ENCODE measurements around the gene CCDC40. TPM values are rescaled to one million over a fixed set of nuclear protein-coding genes. Genes with fewer than 3 reads are reported as not detected.
A peak's percentile ranks its signal among the peaks of the same experiment; 100 is the strongest.

CCDC40 gene
- total and polyA plus RNA-seq, 4 experiments from 2014 or later: 0.28 to 1.3 TPM; not detected in 2

GRCh38 chr17:80095844-80096475 is 59.5 kb downstream of the CCDC40 start:
- intact Hi-C loops (cut with micrococcal nuclease): no loop called here
- Histone ChIP-seq H3K36me3 (ENCODE audit: insufficient read depth, low read length) (no peaks in the 10 kb centered on the region), H3K4me1 (ENCODE audit: insufficient read depth, low read length) (peaks cover 12% of the 10 kb centered on the region), H3K9me3 (ENCODE audit: control insufficient read depth in 1 of 2, low read length in 2 of 2) (no peaks in the 10 kb centered on the region), H3K4me3 (ENCODE audit: low read length in 2 of 2) (no peak overlapping the region), H3K27me3 (ENCODE audit: insufficient read depth, low read length) (no peaks in the 10 kb centered on the region), H3K27ac (ENCODE audit: low read depth, low read length) (no peak overlapping the region)
- no peak for DNase-seq
- Mint-ChIP-seq H3K4me1 (peaks cover 3 to 13% (median 8%) of the 10 kb centered on the region in 4 donors), H3K4me3 (no peak overlapping the region), H3K36me3 (no peaks in the 10 kb centered on the region), H3K27me3 (peaks cover 0 to 2% of the 10 kb centered on the region in 2 donors), H3K9me3 (no peaks in the 10 kb centered on the region), H3K27ac (no peak overlapping the region)
- ChIA-PET CTCF (ENCODE audit: partially characterized antibody) (interaction anchor here (1.6 kb wide), 1 partner anchor 13 kb away, joined by 3 read pairs; no protein-coding TSS in a partner anchor), POLR2A (ENCODE audit: partially characterized antibody) (no interaction called here)

- no peak overlapping the region for H3K27ac Mint-ChIP-seq
- ChIA-PET CTCF (ENCODE audit: partially characterized antibody) (interaction anchor here (1.6 kb wide), 1 partner anchor 14 kb away, joined by 3 read pairs; no protein-coding TSS in a partner anchor), POLR2A (ENCODE audit: partially characterized antibody) (no interaction called here)
- no peak for DNase-seq
- Histone ChIP-seq H3K9me3 (ENCODE audit: control insufficient read depth in 1 of 2, low read length in 2 of 2) (no peaks in the 10 kb centered on the region), H3K4me1 (ENCODE audit: insufficient read depth, low read length) (peaks cover 13% of the 10 kb centered on the region), H3K27ac (ENCODE audit: low read depth, low read length) (no peak overlapping the region), H3K27me3 (ENCODE audit: insufficient read depth, low read length) (no peaks in the 10 kb centered on the region), H3K36me3 (ENCODE audit: insufficient read depth, low read length) (no peaks in the 10 kb centered on the region), H3K4me3 (ENCODE audit: low read length in 2 of 2) (no peak overlapping the region)
- peaks cover 0 to 2% of the 10 kb centered on the region in 2 donors for H3K27me3 Mint-ChIP-seq
- intact Hi-C loops (cut with micrococcal nuclease): no loop called here
- no peak overlapping the region for H3K4me3 Mint-ChIP-seq
- H3K9me3 Mint-ChIP-seq: no peaks in the 10 kb centered on the region
- H3K4me1 Mint-ChIP-seq: peaks cover 5 to 14% (median 8%) of the 10 kb centered on the region in 4 donors
- no peaks in the 10 kb centered on the region for H3K36me3 Mint-ChIP-seq
These were observed 60.1 kb downstream of the CCDC40 start for GRCh38 chr17:80096561-80097021.

GRCh38 chr17:80097127-80097621 is 60.7 kb downstream of the CCDC40 start:
- H3K4me3 ChIP-seq (ENCODE audit: low read length in 2 of 2): no peak overlapping the region
- no peaks in the 10 kb centered on the region for H3K9me3 ChIP-seq (ENCODE audit: control insufficient read depth in 1 of 2, low read length in 2 of 2)
- Mint-ChIP-seq H3K4me1 (peaks cover 10 to 18% (median 11%) of the 10 kb centered on the region in 4 donors), H3K4me3 (no peak overlapping the region), H3K9me3 (no peaks in the 10 kb centered on the region), H3K36me3 (peaks cover 0 to 4% of the 10 kb centered on the region in 2 donors), H3K27me3 (peaks cover 0 to 2% of the 10 kb centered on the region in 2 donors), H3K27ac (peak overlapping the region in 1 of 7 donors; percentile 20)
- H3K36me3 ChIP-seq (ENCODE audit: insufficient read depth, low read length): no peaks in the 10 kb centered on the region
- ChIA-PET POLR2A (ENCODE audit: partially characterized antibody) (no interaction called here), CTCF (ENCODE audit: partially characterized antibody) (no interaction called here)
- DNase-seq: no peak
- peaks cover 15% of the 10 kb centered on the region for H3K4me1 ChIP-seq (ENCODE audit: insufficient read depth, low read length)
- intact Hi-C loops (cut with micrococcal nuclease): no loop called here
- no peaks in the 10 kb centered on the region for H3K27me3 ChIP-seq (ENCODE audit: insufficient read depth, low read length)
- no peak overlapping the region for H3K27ac ChIP-seq (ENCODE audit: low read depth, low read length)

GRCh38 chr17:80097844-80098691 is 61.6 kb downstream of the CCDC40 start:
- Mint-ChIP-seq H3K27me3 (peaks cover 0 to 2% of the 10 kb centered on the region in 2 donors), H3K4me1 (peaks cover 12 to 25% (median 14%) of the 10 kb centered on the region in 4 donors), H3K4me3 (peak overlapping the region in 2 of 8 donors; percentile 30 to 68), H3K27ac (peak overlapping the region in 1 of 7 donors; percentile 7), H3K36me3 (peaks cover 0 to 4% of the 10 kb centered on the region in 2 donors), H3K9me3 (no peaks in the 10 kb centered on the region)
- intact Hi-C loops (cut with micrococcal nuclease): no loop called here
- Histone ChIP-seq H3K4me1 (ENCODE audit: insufficient read depth, low read length) (peaks cover 20% of the 10 kb centered on the region), H3K36me3 (ENCODE audit: insufficient read depth, low read length) (no peaks in the 10 kb centered on the region), H3K27ac (ENCODE audit: low read depth, low read length) (no peak overlapping the region), H3K27me3 (ENCODE audit: insufficient read depth, low read length) (no peaks in the 10 kb centered on the region), H3K9me3 (ENCODE audit: control insufficient read depth in 1 of 2, low read length in 2 of 2) (no peaks in the 10 kb centered on the region), H3K4me3 (ENCODE audit: low read length in 2 of 2) (no peak overlapping the region)
- ChIA-PET POLR2A (ENCODE audit: partially characterized antibody) (no interaction called here), CTCF (ENCODE audit: partially characterized antibody) (interaction anchor here (0.7 kb wide), 1 partner anchor 72 kb away, joined by 3 read pairs; no protein-coding TSS in a partner anchor)
- no peak for DNase-seq

- intact Hi-C loops (cut with micrococcal nuclease): loop anchor here (2.0 kb wide), 1 partner anchor 47 kb away; the partner anchor contains the start of gene EIF4A3
- peaks cover 20% of the 10 kb centered on the region for H3K4me1 ChIP-seq (ENCODE audit: insufficient read depth, low read length)
- H3K27ac ChIP-seq (ENCODE audit: low read depth, low read length): no peak overlapping the region
- no peak for DNase-seq
- ChIA-PET CTCF (ENCODE audit: partially characterized antibody) (no interaction called here), POLR2A (ENCODE audit: partially characterized antibody) (interaction anchor here (3.8 kb wide), 1 partner anchor 47 kb away, joined by 36 read pairs; the partner anchor contains the start of gene EIF4A3)
- no peaks in the 10 kb centered on the region for H3K9me3 ChIP-seq (ENCODE audit: control insufficient read depth in 1 of 2, low read length in 2 of 2)
- Mint-ChIP-seq H3K27me3 (peaks cover 0 to 2% of the 10 kb centered on the region in 2 donors), H3K27ac (peak overlapping the region in 2 of 7 donors; percentile 37 to 76), H3K4me1 (peaks cover 12 to 31% (median 16%) of the 10 kb centered on the region in 4 donors), H3K4me3 (peak overlapping the region in 6 of 8 donors; percentile 20 to 46 (median 30)), H3K9me3 (no peaks in the 10 kb centered on the region), H3K36me3 (peaks cover 0 to 4% of the 10 kb centered on the region in 2 donors)
- H3K36me3 ChIP-seq (ENCODE audit: insufficient read depth, low read length): no peaks in the 10 kb centered on the region
- no peaks in the 10 kb centered on the region for H3K27me3 ChIP-seq (ENCODE audit: insufficient read depth, low read length)
- no peak overlapping the region for H3K4me3 ChIP-seq (ENCODE audit: low read length in 2 of 2)
These were observed 63.0 kb downstream of the CCDC40 start for GRCh38 chr17:80099291-80100034.

GRCh38 chr17:80100035-80100323 is 63.5 kb downstream of the CCDC40 start:
- peaks cover 12 to 31% (median 16%) of the 10 kb centered on the region in 4 donors for H3K4me1 Mint-ChIP-seq
- Histone ChIP-seq H3K36me3 (ENCODE audit: insufficient read depth, low read length) (no peaks in the 10 kb centered on the region), H3K27ac (ENCODE audit: low read depth, low read length) (no peak overlapping the region), H3K4me1 (ENCODE audit: insufficient read depth, low read length) (peaks cover 20% of the 10 kb centered on the region), H3K4me3 (ENCODE audit: low read length in 2 of 2) (no peak overlapping the region), H3K9me3 (ENCODE audit: control insufficient read depth in 1 of 2, low read length in 2 of 2) (no peaks in the 10 kb centered on the region), H3K27me3 (ENCODE audit: insufficient read depth, low read length) (no peaks in the 10 kb centered on the region)
- H3K4me3 Mint-ChIP-seq: peak overlapping the region in 6 of 8 donors; percentile 86 to 91 (median 90)
- intact Hi-C loops (cut with micrococcal nuclease): loop anchor here (2.0 kb wide), 1 partner anchor 47 kb away; the partner anchor contains the start of gene EIF4A3
- peaks cover 0 to 4% of the 10 kb centered on the region in 2 donors for H3K36me3 Mint-ChIP-seq
- DNase-seq: no peak
- CTCF ChIA-PET (ENCODE audit: partially characterized antibody): no interaction called here
- POLR2A ChIA-PET (ENCODE audit: partially characterized antibody): interaction anchor here (3.8 kb wide), 1 partner anchor 47 kb away, joined by 36 read pairs; the partner anchor contains the start of gene EIF4A3
- H3K27me3 Mint-ChIP-seq: peaks cover 0 to 2% of the 10 kb centered on the region in 2 donors
- no peaks in the 10 kb centered on the region for H3K9me3 Mint-ChIP-seq
- H3K27ac Mint-ChIP-seq: peak overlapping the region in 4 of 7 donors; percentile 76 to 93 (median 80)

All from CD4-positive, alpha-beta memory T cell (primary cell).